K562 (cell line): Measurements from ENCODE around the gene AS3MT. TPM values are rescaled to one million over a fixed set of nuclear protein-coding genes. Genes with fewer than 3 reads are reported as not detected.
A peak's percentile ranks its signal among the peaks of the same experiment; 100 is the strongest.
"Not testable (repeated sequence)": the region's sequence is repeated elsewhere in the genome, so short reads cannot be mapped to it uniquely, and the experiment has no call there.

Source experiments
- ATAC-seq: fragments of 200-7000 bp; cut with Tn5 transposase; 3 replicates; pipeline ENCODE4 v1.9.1; 2020; ENCODE audit warnings: moderate library complexity
- BruUV-seq: library from RNA; stranded (reverse); fragments of 400-500 nt; replicated peaks from 2 replicates; lab custom pipeline; 2021; lab: Mats Ljungman, UMichigan
- CTCF ChIA-PET: fragments of 300-600 bp; formaldehyde crosslinking; extraction: SDS; loops from one replicate; lab custom pipeline; 2021; ENCODE audit warnings: low intra/inter-chr PET ratio; lab: Yijun Ruan, JAX
- POLR2A ChIA-PET: fragments of 300-600, 350-650 bp; sonication (Branson Sonifier 250); formaldehyde crosslinking; extraction: SDS; loops from one replicate; lab custom pipeline; 2021; ENCODE audit warnings: antibody characterized with exemption, inconsistent platforms; lab: Yijun Ruan, JAX
- DNase-seq, 4 experiments: peaks; one replicate each; pipeline versions ENCODE4 v3.0.0 to v3.0.0-alpha.2; 2011 to 2018; ENCODE audit warnings: low spot score in 3 of 4, mixed read lengths in 3 of 4; ENCODE audit errors: extremely low read depth in 1 of 4
- FAIRE-seq: peaks from 2 replicates; lab custom pipeline; 2011; peaks lifted over from hg19 to GRCh38; lab: Jason Lieb, UNC
- H2AFZ ChIP-seq: 2 replicates; pipeline ENCODE4 v1.6.0; 2011; ENCODE audit warnings: low read depth, low read length, control low read depth, inconsistent platforms
- H3K27ac ChIP-seq: fragments of 200-600 bp; 3 replicates; pipeline ENCODE4 v1.8.0; 2011; ENCODE audit warnings: low read depth, mild to moderate bottlenecking, control low read depth, inconsistent platforms, low read length, moderate library complexity, mixed read lengths; ENCODE audit errors: extremely low read depth
- H3K27me3 ChIP-seq, 2 experiments: fragments of 300-600 bp in 1 of 2; 2 replicates in 1 of 2; 3 replicates in 1 of 2; pipeline versions ENCODE4 v1.6.0 to v1.8.0; 2011; ENCODE audit warnings: inconsistent platforms in 2 of 2, low read length in 2 of 2, mild to moderate bottlenecking in 1 of 2, mixed read lengths in 1 of 2, moderate library complexity in 1 of 2; ENCODE audit not compliant: control insufficient read depth in 2 of 2, insufficient read depth in 2 of 2
- H3K36me3 ChIP-seq: fragments of 300-600 bp; 3 replicates; pipeline ENCODE4 v1.8.0; 2011; ENCODE audit warnings: mild to moderate bottlenecking, low read length, inconsistent platforms; ENCODE audit not compliant: control insufficient read depth, insufficient read depth
- H3K4me1 ChIP-seq, 2 experiments: fragments of 200-600 bp in 1 of 2; replicated peaks in 1 of 2; 2 replicates in 1 of 2; 3 replicates in 1 of 2; pipeline versions ENCODE4 v1.5.1 to v1.8.0; 2011; ENCODE audit warnings: inconsistent platforms in 2 of 2, low read length in 2 of 2, mild to moderate bottlenecking in 1 of 2, mixed read lengths in 1 of 2, moderate library complexity in 1 of 2; ENCODE audit not compliant: control insufficient read depth in 2 of 2, insufficient read depth in 2 of 2
- H3K4me2 ChIP-seq: 2 replicates; pipeline ENCODE4 v1.6.1; 2011; ENCODE audit warnings: low read length, control low read depth, inconsistent platforms, mixed read lengths; ENCODE audit not compliant: insufficient read depth
- H3K4me3 ChIP-seq: fragments of 200-600 bp; sonication (generic), shearing (Covaris generic); 2 replicates; pipeline ENCODE4 v1.5.1; 2016; ENCODE audit warnings: control low read depth, inconsistent platforms
- H3K79me2 ChIP-seq: fragments of 200-600 bp; 3 replicates; pipeline ENCODE4 v1.8.0; 2011; ENCODE audit warnings: low read length, inconsistent platforms; ENCODE audit not compliant: control insufficient read depth, insufficient read depth
- H3K9ac ChIP-seq, 2 experiments: 2 replicates each; pipeline versions ENCODE4 v1.6.0 to v1.6.1; 2011; ENCODE audit warnings: low read depth in 2 of 2, low read length in 2 of 2, control low read depth in 1 of 2, inconsistent platforms in 1 of 2, mild to moderate bottlenecking in 1 of 2, mixed read lengths in 1 of 2; ENCODE audit not compliant: insufficient read depth in 1 of 2
- H3K9me1 ChIP-seq: one replicate; pipeline ENCODE4 v1.6.0; 2011; ENCODE audit warnings: inconsistent platforms, mild to moderate bottlenecking, low read length, moderate library complexity; ENCODE audit not compliant: control insufficient read depth, insufficient read depth
- H3K9me3 ChIP-seq: replicated peaks from 2 replicates; pipeline ENCODE4 v1.5.1; 2011; ENCODE audit warnings: low read depth, low read length, inconsistent platforms; ENCODE audit not compliant: control insufficient read depth, insufficient read depth
- H4K20me1 ChIP-seq: replicated peaks from 2 replicates; pipeline ENCODE4 v1.6.1; 2011; ENCODE audit warnings: low read length, inconsistent platforms, mixed read lengths; ENCODE audit not compliant: control insufficient read depth, insufficient read depth
- ARHGAP35 ChIP-seq: fragments of 450-650 bp; IDR thresholded peaks from 2 replicates; pipeline ENCODE4 v1.6.1; 2018; ENCODE audit not compliant: partially characterized antibody
- HDAC1 ChIP-seq, 2 experiments: fragments of 450-650 bp; IDR thresholded peaks; 2 replicates each; pipeline ENCODE4 v1.6.1; 2016 to 2017; ENCODE audit warnings: inconsistent platforms in 1 of 2, mild to moderate bottlenecking in 1 of 2, moderate library complexity in 1 of 2
- KHSRP ChIP-seq: fragments of 450-650 bp; IDR thresholded peaks from 2 replicates; pipeline ENCODE4 v1.6.1; 2017
- NFYB ChIP-seq: IDR thresholded peaks from 2 replicates; pipeline ENCODE4 v1.6.1; 2011; ENCODE audit warnings: mild to moderate bottlenecking, moderate library complexity; ENCODE audit not compliant: insufficient read length; ENCODE audit errors: extremely low read depth
- PML ChIP-seq: IDR thresholded peaks from 2 replicates; pipeline ENCODE4 v1.6.1; 2012; ENCODE audit warnings: low read length, inconsistent platforms
- SMARCB1 ChIP-seq: IDR thresholded peaks from 2 replicates; pipeline ENCODE4 v1.6.1; 2011; ENCODE audit warnings: improper control_type of control experiment, low read depth; ENCODE audit not compliant: insufficient read length
- XRCC4 ChIP-seq: IDR thresholded peaks from one replicate; pipeline ENCODE4 v1.6.1; 2011; ENCODE audit not compliant: insufficient read depth, insufficient read length; ENCODE audit errors: extremely low read depth
- WGBS: fragments of 100-300 bp; shearing (Covaris generic); methylation state at CpG from one replicate; pipeline ENCODE4 v1.1.6; 2016; ENCODE audit warnings: low coverage, mixed read lengths; ENCODE audit not compliant: insufficient coverage; ENCODE audit errors: missing lambda C conversion rate; 5-methylcytosine and 5-hydroxymethylcytosine counted together
- in situ Hi-C: fragments of 300-500 bp; cut with MboI; formaldehyde crosslinking; loops from 4 replicates; pipeline ENCODE4 v1.15.0; 2018; ENCODE audit warnings: inconsistent platforms, mixed read lengths
- intact Hi-C: fragments of 100-400 bp; cut with micrococcal nuclease; formaldehyde crosslinking; loops from 2 replicates; pipeline ENCODE4 v1.14.2; 2022
- polyA plus RNA-seq, 8 experiments: library from polyadenylated mRNA; depleted of rRNA in 4 of 8; stranded (reverse) in 5 of 8; unstranded in 3 of 8; fragments of >200 nt; fragmentation: Nextera tagmentation in 2 of 8; fragmentation: Illumina TruSeq in 1 of 8; extraction: Ambion mirVana in 2 of 8; extraction: Trizol in 1 of 8; gene quantifications; 2 replicates each; pipeline versions ENCODE4 v1.2.1 to v1.2.3, GENCODE V29; 2011 to 2014; ENCODE audit warnings: inconsistent platforms in 1 of 8, missing spikeins in 1 of 8
- total RNA-seq, 7 experiments: library from RNA; depleted of rRNA in 6 of 7; stranded (reverse); fragments of >200 nt in 6 of 7; fragmentation: Illumina TruSeq in 2 of 7; extraction: Trizol in 2 of 7; gene quantifications; 2 replicates each; pipeline versions ENCODE4 v1.2.1 to v1.2.3, GENCODE V29; 2011 to 2021; ENCODE audit warnings: low replicate concordance in 1 of 7
- TF ChIP-seq, protein P1 (sequence below): fragments of 250-450 bp; sonication (Bioruptor Pico); IDR thresholded peaks from 2 replicates; pipeline ENCODE4 v1.8.0; 2021; ENCODE audit warnings: moderate library complexity, mild to moderate bottlenecking, inconsistent platforms
- TF ChIP-seq, protein P2 (sequence below): fragments of 450-650 bp; IDR thresholded peaks from 2 replicates; pipeline ENCODE4 v1.6.1; 2016; ENCODE audit warnings: antibody characterized with exemption

The AS3MT gene
- total and polyA plus RNA-seq, 9 of the 15 experiments (the other 6 are each of a cell fraction or from before 2014, with no cell fraction given): 0.04 to 0.33 (median 0.19) TPM; not detected in 2

DNA sequence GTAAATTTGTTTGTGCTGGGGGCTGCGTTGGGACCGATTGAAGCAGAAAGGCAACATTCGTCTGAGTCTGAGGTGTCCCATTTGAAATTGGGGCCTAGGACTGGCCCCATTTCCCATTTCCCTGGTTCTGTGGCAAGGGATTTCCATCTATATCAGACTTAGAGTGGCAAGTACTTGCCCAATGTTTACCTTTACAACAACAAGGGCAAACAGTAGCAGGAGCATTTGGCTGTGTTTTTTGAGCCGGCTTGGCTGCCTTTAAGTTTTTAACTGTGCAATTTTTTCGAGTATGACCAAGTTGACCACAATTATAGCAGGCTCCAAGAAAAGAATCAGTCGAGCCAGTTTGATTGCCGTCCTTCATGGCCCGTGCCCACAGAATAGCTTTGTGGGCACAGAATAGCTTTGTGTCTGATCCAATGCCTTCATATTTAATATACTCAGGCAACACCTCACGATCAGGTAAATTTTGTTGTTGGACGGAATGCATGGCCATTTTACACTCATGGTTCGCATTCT is 27.4 kb upstream of the AS3MT start:
- in situ Hi-C loops: no loop called here
- WGBS: 22% methylated on average over 10 of the region's 11 CpGs
- no peak for TF ChIP-seq NFYB
- TF ChIP-seq, protein P1, sequence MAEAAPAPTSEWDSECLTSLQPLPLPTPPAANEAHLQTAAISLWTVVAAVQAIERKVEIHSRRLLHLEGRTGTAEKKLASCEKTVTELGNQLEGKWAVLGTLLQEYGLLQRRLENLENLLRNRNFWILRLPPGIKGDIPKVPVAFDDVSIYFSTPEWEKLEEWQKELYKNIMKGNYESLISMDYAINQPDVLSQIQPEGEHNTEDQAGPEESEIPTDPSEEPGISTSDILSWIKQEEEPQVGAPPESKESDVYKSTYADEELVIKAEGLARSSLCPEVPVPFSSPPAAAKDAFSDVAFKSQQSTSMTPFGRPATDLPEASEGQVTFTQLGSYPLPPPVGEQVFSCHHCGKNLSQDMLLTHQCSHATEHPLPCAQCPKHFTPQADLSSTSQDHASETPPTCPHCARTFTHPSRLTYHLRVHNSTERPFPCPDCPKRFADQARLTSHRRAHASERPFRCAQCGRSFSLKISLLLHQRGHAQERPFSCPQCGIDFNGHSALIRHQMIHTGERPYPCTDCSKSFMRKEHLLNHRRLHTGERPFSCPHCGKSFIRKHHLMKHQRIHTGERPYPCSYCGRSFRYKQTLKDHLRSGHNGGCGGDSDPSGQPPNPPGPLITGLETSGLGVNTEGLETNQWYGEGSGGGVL (CRISPR knock-in tag): no peak
- no peak for TF ChIP-seq SMARCB1
- TF ChIP-seq ARHGAP35: no peak
- TF ChIP-seq, protein P2, sequence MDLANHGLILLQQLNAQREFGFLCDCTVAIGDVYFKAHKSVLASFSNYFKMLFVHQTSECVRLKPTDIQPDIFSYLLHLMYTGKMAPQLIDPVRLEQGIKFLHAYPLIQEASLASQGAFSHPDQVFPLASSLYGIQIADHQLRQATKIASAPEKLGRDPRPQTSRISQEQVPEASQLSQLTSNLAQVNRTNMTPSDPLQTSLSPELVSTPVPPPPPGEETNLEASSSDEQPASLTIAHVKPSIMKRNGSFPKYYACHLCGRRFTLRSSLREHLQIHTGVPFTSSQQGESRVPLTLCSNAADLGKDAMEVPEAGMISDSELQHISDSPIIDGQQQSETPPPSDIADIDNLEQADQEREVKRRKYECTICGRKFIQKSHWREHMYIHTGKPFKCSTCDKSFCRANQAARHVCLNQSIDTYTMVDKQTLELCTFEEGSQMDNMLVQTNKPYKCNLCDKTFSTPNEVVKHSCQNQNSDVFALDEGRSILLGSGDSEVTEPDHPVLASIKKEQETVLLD: no peak
- TF ChIP-seq KHSRP: no peak
- TF ChIP-seq HDAC1 (IDR thresholded peaks at IDR 0.05): no peak
- no peak for TF ChIP-seq PML
- no peak for TF ChIP-seq XRCC4
- no TSS peak for BruUV-seq
- no peak overlapping the region for H2AFZ ChIP-seq
- DNase-seq (no peak), FAIRE-seq (no peak), ATAC-seq (no peak)
- no peaks in the 10 kb centered on the region for H3K27me3 ChIP-seq
- no peak overlapping the region for H3K27ac ChIP-seq
- H3K9me3 ChIP-seq: no peaks in the 10 kb centered on the region; the same call in 1 of the 2 replicates
- no peak overlapping the region for H3K4me3 ChIP-seq
- POLR2A ChIA-PET: no interaction called here
- H3K9me1 ChIP-seq: no peaks in the 10 kb centered on the region
- CTCF ChIA-PET: no interaction called here
- H3K9ac ChIP-seq: no peak overlapping the region
- H3K36me3 ChIP-seq: no peaks in the 10 kb centered on the region
- H3K79me2 ChIP-seq: no peaks in the 10 kb centered on the region
- H4K20me1 ChIP-seq: no peaks in the 10 kb centered on the region
- intact Hi-C loops: no loop called here
- H3K4me2 ChIP-seq: no peak overlapping the region
- H3K4me1 ChIP-seq: no peaks in the 10 kb centered on the region; a peak in 1 of 5 replicates

DNA sequence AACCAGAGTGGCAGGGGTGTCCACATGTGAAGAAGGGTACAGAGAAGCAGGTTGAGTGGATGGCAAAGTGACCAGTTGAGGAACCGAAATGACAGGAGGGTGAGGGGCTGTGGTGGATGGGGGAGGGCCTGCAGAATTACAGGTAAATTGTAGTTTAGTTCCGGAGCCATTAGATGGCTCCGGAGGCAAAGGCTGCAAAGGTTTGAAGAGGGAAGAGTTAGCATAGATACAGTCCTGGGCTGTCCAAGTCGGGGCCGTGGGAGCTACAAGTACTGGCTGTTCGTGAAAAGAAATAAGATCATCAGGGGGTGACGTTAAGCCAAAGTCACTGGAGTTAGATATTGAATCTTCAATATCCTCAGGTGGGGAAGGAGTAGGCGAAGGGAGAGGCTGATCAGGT is 26.1 kb upstream of the AS3MT start:
- in situ Hi-C loops, H3K9me3 ChIP-seq, H2AFZ ChIP-seq, H3K27ac ChIP-seq, H4K20me1 ChIP-seq, H3K4me3 ChIP-seq, H3K4me1 ChIP-seq, ATAC-seq, CTCF ChIA-PET, H3K9me1 ChIP-seq, BruUV-seq, H3K36me3 ChIP-seq, POLR2A ChIA-PET, intact Hi-C loops, H3K4me2 ChIP-seq, H3K27me3 ChIP-seq, H3K9ac ChIP-seq, H3K79me2 ChIP-seq, DNase-seq: not testable (repeated sequence)
- peak; percentile 32 for FAIRE-seq
- WGBS: 22% methylated on average over 6 of the region's 8 CpGs
